Gastroesophageal sphincter (tissue), 3 donors: ENCODE measurements around the gene SYNDIG1.

Experiments
- CTCF ChIP-seq, 4 experiments: fragments of 200-600 bp in 2 of 4; fragments of 450-650 bp in 2 of 4; sonication (generic) in 1 of 4; IDR thresholded peaks; one replicate each; pipeline ENCODE4 v1.5.1; 2017 to 2019; ENCODE audit warnings: antibody characterized with exemption in 4 of 4, mild to moderate bottlenecking in 2 of 4, moderate library complexity in 2 of 4
- POLR2A ChIP-seq, 2 donors: fragments of 450-650 bp; IDR thresholded peaks; one replicate each; pipeline ENCODE4 v1.6.1; 2017; ENCODE audit warnings: antibody characterized with exemption in 2 of 2, mild to moderate bottlenecking in 2 of 2, moderate library complexity in 1 of 2
- POLR2AphosphoS5 ChIP-seq: sonication (generic); formaldehyde crosslinking; IDR thresholded peaks from one replicate; pipeline ENCODE4 v1.6.1; 2017; ENCODE audit warnings: antibody characterized with exemption

- TF ChIP-seq POLR2AphosphoS5 (no peak), POLR2A (IDR thresholded peaks at IDR 0.05) (no peak), CTCF (IDR thresholded peaks at IDR 0.05) (no peak)
Measured at GRCh38 chr20:24611360-24612140, 142.1 kb downstream of the SYNDIG1 start.
